Lower lobe of right lung (tissue), 2 donors: Measurements from ENCODE around the gene PRAF2. TPM values are rescaled to one million over a fixed set of nuclear protein-coding genes. Genes with fewer than 3 reads are reported as not detected.

Source experiments
- ATAC-seq, 2 donors: fragments of 200-7000 bp; cut with Tn5 transposase; one replicate each; pipeline ENCODE4 v1.9.1; 2020 to 2022; ENCODE audit warnings: mild to moderate bottlenecking in 2 of 2, moderate library complexity in 2 of 2
- DNase-seq: peaks from one replicate; pipeline ENCODE4 v3.0.0-alpha.2; 2020
- H3K27ac ChIP-seq: fragments of 200-600 bp; one replicate; pipeline ENCODE4 v1.8.0; 2022
- H3K27me3 ChIP-seq: fragments of 200-600 bp; one replicate; pipeline ENCODE4 v1.8.0; 2022; ENCODE audit warnings: low read depth
- H3K36me3 ChIP-seq: fragments of 200-600 bp; one replicate; pipeline ENCODE4 v1.8.0; 2022; ENCODE audit warnings: mild to moderate bottlenecking
- H3K4me1 ChIP-seq: fragments of 200-600 bp; one replicate; pipeline ENCODE4 v1.8.0; 2022
- H3K4me3 ChIP-seq: fragments of 200-600 bp; one replicate; pipeline ENCODE4 v1.8.0; 2022; ENCODE audit warnings: mild to moderate bottlenecking
- H3K9me3 ChIP-seq: fragments of 200-600 bp; one replicate; pipeline ENCODE4 v1.8.0; 2022
- intact Hi-C: fragments of 100-400 bp; cut with DNase I; formaldehyde crosslinking; loops from one replicate; pipeline ENCODE4 v1.11.0; 2022
- total RNA-seq: library from RNA; stranded (reverse); fragmentation: NEBNext Ultra II Directional; extraction: Animal tissue kit (Norgen Biotek cat#: 25700); gene quantifications from one replicate; pipeline ENCODE4 v1.2.1, GENCODE V29; 2021
- TF ChIP-seq, protein P1 (sequence below): fragments of 200-600 bp; IDR thresholded peaks from one replicate; pipeline ENCODE4 v1.8.0; 2022; ENCODE audit warnings: antibody characterized with exemption, mild to moderate bottlenecking
- donor health status: DM: no; HTN: yes; CAD: no; lungs with severe emphysema.

PRAF2 gene
- total RNA-seq, 1 donor from 2014 or later = 17.4 TPM

DNA sequence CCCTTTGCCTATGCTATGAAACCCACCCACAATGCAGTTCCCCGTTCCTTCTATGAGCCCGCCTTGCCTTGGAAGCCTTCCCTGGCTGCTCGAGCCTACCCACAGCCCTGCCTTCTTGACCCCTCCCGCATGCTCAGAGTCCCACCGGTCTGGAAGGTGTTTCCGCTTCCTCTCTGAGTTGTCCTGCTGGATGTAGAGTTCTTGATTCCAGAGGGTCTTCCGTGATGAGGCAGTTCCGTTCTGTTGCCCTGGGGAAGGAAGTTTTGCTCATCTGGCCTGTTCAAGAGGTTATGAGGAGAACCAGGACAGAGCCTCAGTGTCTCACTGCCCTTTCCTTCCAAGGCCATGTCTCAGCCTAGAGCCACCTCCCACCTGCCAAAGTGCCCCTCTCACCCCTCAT, 42.3 kb upstream of the PRAF2 start:
- Histone ChIP-seq H3K4me3 (no peak overlapping the region), H3K27ac (no peak overlapping the region), H3K9me3 (no peaks in the 10 kb centered on the region), H3K27me3 (no peaks in the 10 kb centered on the region), H3K36me3 (peaks cover 72% of the 10 kb centered on the region), H3K4me1 (no peaks in the 10 kb centered on the region)
- intact Hi-C loops = no loop called here
- ATAC-seq = no peak
- DNase-seq = no peak
- TF ChIP-seq, protein P1, sequence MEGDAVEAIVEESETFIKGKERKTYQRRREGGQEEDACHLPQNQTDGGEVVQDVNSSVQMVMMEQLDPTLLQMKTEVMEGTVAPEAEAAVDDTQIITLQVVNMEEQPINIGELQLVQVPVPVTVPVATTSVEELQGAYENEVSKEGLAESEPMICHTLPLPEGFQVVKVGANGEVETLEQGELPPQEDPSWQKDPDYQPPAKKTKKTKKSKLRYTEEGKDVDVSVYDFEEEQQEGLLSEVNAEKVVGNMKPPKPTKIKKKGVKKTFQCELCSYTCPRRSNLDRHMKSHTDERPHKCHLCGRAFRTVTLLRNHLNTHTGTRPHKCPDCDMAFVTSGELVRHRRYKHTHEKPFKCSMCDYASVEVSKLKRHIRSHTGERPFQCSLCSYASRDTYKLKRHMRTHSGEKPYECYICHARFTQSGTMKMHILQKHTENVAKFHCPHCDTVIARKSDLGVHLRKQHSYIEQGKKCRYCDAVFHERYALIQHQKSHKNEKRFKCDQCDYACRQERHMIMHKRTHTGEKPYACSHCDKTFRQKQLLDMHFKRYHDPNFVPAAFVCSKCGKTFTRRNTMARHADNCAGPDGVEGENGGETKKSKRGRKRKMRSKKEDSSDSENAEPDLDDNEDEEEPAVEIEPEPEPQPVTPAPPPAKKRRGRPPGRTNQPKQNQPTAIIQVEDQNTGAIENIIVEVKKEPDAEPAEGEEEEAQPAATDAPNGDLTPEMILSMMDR = no peak

DNA sequence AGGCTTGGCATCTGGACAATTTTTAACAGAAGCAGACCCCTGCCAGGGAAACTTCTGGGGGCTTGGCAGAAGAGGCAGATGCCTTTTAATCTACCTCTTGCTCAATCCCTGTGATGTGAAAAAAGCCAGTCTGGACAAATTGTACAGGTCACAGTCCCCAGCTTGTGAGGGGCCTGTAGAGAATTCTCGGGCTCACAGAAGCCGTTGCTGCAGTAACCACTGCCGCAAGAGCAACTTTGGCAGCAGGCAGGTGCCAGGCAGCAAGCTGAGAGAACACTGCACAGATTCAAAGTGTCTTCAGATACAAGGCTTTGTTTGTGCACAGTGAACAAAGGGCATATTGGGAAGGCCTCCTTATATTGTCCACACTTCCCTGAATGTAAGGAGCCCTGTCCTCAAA, 38.0 kb upstream of the PRAF2 start:
- no peaks in the 10 kb centered on the region for H3K9me3 ChIP-seq
- H3K27ac ChIP-seq = no peak overlapping the region
- no peaks in the 10 kb centered on the region for H3K4me1 ChIP-seq
- peaks cover 44% of the 10 kb centered on the region for H3K36me3 ChIP-seq
- H3K27me3 ChIP-seq = no peaks in the 10 kb centered on the region
- ATAC-seq (no peak), DNase-seq (no peak)
- TF ChIP-seq, protein P1 = no peak
- intact Hi-C loops = no loop called here
- no peak overlapping the region for H3K4me3 ChIP-seq

DNA sequence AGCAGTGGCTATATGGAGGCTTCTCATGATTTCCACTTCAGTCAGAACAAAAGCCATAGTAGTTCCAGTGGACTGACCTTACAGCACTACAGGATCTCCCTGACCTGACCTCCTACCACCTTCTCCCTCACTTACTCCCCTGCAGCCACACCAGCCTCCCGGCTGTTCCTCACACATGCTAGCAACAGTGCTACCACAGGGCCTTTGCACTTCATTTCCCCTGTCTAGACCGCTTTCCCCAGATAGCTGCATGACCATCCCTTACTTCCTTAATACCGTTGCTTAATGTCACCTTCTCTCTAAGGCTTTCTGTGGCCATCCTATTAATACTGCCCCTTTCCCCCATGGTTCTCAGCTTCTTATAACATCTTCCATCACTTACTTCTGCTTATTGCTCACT, 36.6 kb upstream of the PRAF2 start:
- Histone ChIP-seq H3K27ac (no peak overlapping the region), H3K9me3 (no peaks in the 10 kb centered on the region), H3K4me1 (no peaks in the 10 kb centered on the region), H3K27me3 (no peaks in the 10 kb centered on the region), H3K4me3 (no peak overlapping the region), H3K36me3 (peaks cover 30% of the 10 kb centered on the region)
- TF ChIP-seq, protein P1 = no peak
- ATAC-seq = no peak
- DNase-seq = no peak
- intact Hi-C loops = no loop called here

DNA sequence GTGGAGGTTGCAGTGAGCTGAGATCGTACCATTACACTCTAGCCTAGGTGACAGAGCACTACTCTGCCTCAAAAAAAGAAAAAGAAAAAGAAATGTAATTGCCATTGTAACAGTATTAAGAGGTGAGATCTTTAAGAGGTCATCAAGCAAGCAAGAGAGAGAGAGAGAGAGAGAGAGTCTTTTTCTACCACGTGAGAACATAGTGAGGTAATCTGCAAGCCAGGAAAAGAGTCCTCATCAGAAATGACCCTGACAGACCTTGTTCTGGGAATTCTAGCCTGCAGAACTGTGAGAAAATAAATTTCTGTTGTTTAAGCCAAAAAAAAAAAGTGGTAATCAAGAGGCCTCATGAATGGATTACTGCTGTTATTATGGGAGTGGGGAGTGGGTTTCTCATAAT, 34.8 kb upstream of the PRAF2 start:
- no peak for ATAC-seq

DNA sequence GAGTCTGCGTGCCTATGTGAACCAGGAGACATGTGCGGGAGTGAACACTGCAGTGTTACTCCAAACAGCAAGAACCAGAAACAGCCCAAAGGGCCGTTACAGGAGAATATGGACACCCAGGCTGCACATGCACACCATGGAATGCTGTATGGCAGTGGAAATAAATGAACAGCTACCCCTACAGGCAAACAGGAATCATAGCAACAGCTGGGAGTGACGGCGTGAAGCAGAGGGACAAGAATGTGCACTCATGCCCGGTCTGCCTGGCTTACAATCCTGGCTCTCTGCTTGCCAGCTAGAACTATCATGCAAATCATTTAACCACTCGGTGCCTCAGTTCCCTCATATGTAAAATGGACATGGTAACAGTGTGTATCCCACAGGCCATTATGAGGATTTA, 33.1 kb upstream of the PRAF2 start:
- Histone ChIP-seq H3K36me3 (peaks cover 4% of the 10 kb centered on the region), H3K27ac (no peak overlapping the region), H3K27me3 (no peaks in the 10 kb centered on the region), H3K9me3 (no peaks in the 10 kb centered on the region), H3K4me1 (no peaks in the 10 kb centered on the region), H3K4me3 (no peak overlapping the region)
- intact Hi-C loops = no loop called here
- ATAC-seq (peak; percentile 76 to 86), DNase-seq (no peak)
- TF ChIP-seq, protein P1 = peak; percentile 38

More for the DNA sequence above, 34.8 kb upstream of the PRAF2 start:
- Histone ChIP-seq H3K27ac (no peak overlapping the region), H3K4me3 (no peak overlapping the region), H3K27me3 (no peaks in the 10 kb centered on the region), H3K36me3 (peaks cover 21% of the 10 kb centered on the region), H3K9me3 (no peaks in the 10 kb centered on the region), H3K4me1 (no peaks in the 10 kb centered on the region)
- no peak for DNase-seq
- intact Hi-C loops = no loop called here
- TF ChIP-seq, protein P1 = no peak

DNA sequence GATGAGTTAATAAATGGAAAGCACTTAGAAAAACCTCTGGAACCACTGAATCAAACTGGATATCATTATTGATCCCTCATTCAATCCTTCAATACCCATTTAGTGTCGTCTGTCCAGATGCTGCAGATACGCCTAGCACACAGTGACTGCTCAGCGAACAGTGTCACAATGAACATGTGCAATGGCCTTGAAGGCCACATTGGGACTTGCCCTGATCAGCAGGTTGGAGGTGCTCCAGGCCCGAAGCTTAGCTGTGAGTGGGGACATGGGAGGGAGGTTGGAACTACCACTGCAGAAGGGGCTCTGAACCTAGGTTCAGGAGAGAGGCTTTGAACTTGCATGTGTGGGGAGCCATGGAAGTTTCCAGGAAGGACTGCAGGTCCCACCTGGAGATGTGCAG, 32.5 kb upstream of the PRAF2 start:
- ATAC-seq = no peak
- DNase-seq = no peak
- no peaks in the 10 kb centered on the region for H3K36me3 ChIP-seq
- intact Hi-C loops = no loop called here
- no peak overlapping the region for H3K27ac ChIP-seq
- H3K9me3 ChIP-seq = no peaks in the 10 kb centered on the region
- TF ChIP-seq, protein P1 = no peak
- H3K27me3 ChIP-seq = no peaks in the 10 kb centered on the region
- H3K4me1 ChIP-seq = no peaks in the 10 kb centered on the region
- no peak overlapping the region for H3K4me3 ChIP-seq
